GM20431 (cell line): ENCODE measurements around the gene CELSR1.

ENCODE experiments used
- in situ Hi-C: fragments of 300-500 bp; cut with MseI, MboI; formaldehyde crosslinking; loops from one replicate; pipeline ENCODE4 v1.15.0; 2020; ENCODE audit warnings: low sequenced_read_pairs; ENCODE audit not compliant: unreplicated experiment

Gene CELSR1

GRCh38 chr22:46373159-46373558 is 164.3 kb downstream of the CELSR1 start:
- in situ Hi-C loops: no loop called here

DNA sequence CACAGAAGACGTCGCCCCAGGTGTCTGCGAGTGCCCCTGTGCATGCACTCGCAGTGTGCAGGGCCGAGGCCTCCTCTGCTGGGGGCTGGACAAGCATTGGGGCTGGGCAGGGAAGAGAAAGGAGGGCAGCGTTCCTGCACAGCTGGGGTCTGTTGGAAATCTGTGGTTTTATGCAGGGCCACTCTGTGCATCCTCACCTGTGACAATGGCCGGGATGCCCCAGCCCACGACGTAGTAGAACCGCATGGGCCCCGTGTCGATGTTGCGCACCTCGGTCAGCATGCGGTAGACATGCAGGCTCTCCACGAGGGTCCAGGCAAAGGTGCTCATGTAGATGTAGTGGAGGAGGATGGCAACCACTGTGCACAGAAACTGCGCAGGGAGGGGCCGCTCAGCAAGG is 164.7 kb downstream of the CELSR1 start:
- in situ Hi-C loops: no loop called here

- in situ Hi-C loops: no loop called here
Observed at GRCh38 chr22:46371623-46372226, 165.7 kb downstream of the CELSR1 start.

DNA sequence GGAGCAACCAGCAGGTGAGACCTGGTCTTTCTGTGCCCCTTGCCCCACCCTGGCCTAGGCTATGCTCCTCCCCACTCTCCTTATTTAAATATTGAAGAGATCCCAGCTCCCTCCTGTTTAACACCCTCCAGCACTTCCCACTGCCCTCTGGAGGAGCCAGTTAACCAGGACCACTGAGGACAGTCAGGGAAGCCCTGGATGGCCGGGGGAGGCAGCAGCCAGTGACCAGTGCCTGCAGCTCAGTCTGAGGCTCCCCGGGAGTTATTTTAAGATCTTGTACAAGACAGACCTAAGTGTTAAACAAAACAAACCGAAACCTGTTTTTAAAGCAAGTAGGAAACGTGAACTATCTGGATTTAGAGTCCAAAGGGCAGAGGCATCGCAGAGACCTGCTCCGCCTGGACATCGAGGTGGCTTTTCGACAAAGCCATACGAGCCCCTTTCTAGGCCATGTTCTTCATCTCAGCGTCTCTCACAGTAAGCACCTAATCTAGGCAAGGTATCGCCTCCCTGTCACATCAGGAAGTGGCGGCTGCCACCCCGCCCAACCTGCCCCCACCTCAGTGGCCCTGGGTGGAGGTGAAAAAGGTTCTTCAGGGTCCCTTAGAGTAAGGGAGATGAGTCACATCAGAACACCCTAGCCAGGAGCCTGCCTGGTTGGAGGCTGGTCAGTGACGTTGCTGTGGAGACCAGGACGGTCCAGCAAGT is 166.7 kb downstream of the CELSR1 start:
- in situ Hi-C loops: no loop called here

- in situ Hi-C loops: no loop called here
Observed at GRCh38 chr22:46369716-46370583, 167.5 kb downstream of the CELSR1 start.

- in situ Hi-C loops: no loop called here
Observed at GRCh38 chr22:46368871-46369715, 168.3 kb downstream of the CELSR1 start.

- in situ Hi-C loops: no loop called here
Observed at GRCh38 chr22:46368422-46368821, 169.0 kb downstream of the CELSR1 start.

- in situ Hi-C loops: no loop called here
Observed at GRCh38 chr22:46367707-46368191, 169.7 kb downstream of the CELSR1 start.

- in situ Hi-C loops: no loop called here
Observed at GRCh38 chr22:46366801-46367706, 170.4 kb downstream of the CELSR1 start.

DNA sequence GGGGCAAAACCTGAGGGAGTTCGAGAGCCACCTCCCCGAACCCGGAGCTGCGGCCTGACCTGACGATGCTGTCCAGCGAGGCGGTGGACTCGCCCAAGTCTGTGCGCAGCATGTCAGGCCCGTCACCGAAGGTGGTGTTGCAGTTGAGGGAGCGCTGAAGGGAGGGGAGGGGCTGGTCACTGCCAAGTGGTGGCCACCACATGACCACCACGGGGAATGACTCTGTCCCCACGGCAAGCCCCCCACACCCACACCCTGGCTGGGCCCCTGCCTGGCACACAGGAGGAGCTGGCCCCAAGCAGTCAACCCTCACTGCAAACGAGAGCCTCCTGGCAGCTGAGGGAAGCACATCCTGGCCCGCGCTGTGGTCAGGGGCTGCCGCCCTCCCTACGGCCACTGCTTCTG is 171.1 kb downstream of the CELSR1 start:
- in situ Hi-C loops: no loop called here

GRCh38 chr22:46365166-46365624 is 172.2 kb downstream of the CELSR1 start:
- in situ Hi-C loops: no loop called here

- in situ Hi-C loops: loop anchor here (5.0 kb wide), 1 partner anchor 178 kb away; no protein-coding TSS in a partner anchor
Observed at GRCh38 chr22:46364341-46365165, 172.9 kb downstream of the CELSR1 start.

DNA sequence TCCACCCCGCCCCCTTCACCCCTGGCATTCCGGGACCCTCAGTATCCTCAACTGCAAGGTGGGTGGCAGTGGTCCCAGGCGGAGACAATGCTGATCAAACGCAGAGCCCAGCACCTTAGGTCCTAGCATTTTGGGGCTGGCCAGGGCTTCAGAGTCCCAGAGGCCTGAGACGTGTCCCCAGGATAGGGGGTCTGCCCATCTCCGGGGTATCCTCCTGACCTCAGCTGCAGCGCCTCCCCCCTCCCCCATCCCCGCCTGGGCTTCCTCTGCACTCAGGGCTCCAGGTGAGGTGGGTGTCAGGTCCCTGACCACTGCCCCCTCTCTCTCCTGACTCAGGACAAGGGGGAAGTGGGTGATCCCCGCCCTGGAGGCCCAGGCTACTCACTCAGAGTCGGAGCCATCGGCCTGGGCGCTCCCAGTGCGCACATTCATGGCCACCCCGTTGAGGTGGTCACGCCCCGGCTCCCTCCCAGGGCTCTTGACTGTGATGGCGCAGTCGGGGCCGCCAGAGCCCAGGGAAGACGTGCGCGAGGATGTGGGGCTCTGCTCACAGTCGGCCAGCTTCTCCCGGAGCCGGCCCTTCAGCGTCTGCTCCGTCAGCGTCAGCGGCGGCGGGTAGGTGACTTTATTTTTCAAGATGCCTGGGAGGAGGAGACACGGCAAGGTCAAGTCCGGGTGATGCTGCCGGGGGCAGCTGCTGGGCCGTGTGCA is 173.7 kb downstream of the CELSR1 start:
- in situ Hi-C loops: loop anchor here (5.0 kb wide), 1 partner anchor 179 kb away; no protein-coding TSS in a partner anchor

DNA sequence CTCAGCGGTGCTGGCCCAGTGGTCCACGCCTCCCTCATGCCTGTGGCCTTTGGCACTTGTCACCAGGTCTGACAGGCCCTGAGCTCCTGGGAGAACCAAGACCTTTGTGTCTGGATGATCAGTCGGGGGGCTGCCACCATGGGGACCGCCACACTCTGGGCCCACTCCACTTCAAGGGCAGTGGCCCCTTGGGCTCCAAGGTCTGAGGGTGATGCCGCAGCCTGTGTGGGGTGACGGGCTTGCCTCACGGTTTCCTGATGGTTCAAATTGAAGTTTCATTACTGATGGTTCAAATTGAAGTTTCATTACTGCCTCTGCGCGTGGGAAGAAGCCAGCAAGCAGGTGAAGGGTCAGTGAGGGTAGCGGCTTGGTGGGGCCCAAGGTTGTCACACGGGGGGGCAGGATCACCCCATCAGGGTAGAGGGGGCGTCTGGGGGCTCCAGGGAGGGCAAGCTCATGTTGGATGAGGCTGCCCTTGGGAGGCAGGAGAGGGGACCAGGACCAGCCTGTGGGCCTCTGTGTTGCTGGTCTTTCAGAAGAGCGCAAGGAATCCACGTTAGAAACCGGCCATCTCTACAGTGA is 174.4 kb downstream of the CELSR1 start:
- in situ Hi-C loops: loop anchor here (5.0 kb wide), 1 partner anchor 179 kb away; no protein-coding TSS in a partner anchor

DNA sequence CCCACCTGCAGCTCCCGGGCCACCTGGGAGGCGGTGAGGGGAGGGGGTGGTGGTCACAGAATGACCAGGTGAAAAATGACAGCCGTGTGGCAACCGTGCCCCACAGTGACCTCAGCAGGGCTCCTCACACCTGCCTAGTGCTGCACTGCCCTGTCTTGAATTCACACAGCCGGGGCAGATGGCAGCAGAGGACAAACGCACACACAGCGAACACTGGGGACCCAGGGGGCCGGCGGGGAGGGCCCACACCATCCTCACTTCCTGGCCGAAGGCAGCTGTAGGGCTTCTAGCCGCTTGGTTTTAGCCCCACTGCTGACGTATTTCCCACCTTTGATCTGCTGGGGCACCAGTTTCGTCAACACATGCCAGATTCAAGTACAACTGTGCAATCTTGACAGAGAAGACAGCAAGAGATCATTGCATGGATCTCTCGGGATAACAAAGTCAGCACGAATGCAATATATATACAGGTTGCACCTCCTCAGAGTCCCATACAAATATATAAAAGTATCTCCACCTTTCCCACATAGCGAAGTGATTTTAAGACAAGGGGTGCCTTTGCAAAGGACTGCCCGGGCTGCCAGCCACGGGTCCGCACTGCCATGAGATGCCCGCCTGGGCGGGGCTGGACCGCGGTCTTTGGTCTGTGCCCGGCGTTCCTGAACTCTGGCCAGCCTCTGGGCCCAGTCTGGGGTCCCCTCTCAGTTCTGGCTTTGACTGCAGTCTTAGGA is 175.1 kb downstream of the CELSR1 start:
- in situ Hi-C loops: loop anchor here (5.0 kb wide), 1 partner anchor 180 kb away; no protein-coding TSS in a partner anchor

DNA sequence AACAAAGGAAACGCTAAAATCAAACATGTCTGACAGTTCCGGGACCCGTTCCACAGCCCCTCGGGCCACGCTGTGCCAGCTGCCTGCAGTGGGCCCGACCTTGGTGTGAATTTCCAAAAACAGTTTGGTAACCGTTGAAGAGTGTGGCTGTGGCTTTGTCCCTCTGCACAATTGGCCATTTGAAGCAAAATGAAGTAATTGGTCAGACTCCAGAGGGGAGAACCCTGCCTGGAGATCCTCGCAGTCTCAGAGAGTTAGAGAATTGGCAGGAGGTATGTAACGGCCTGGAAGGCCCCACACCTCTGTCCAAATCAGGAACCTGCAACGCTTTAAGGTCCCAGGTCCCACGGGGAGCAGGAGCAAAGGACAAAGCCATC is 175.6 kb downstream of the CELSR1 start:
- in situ Hi-C loops: loop anchor here (5.0 kb wide), 1 partner anchor 180 kb away; no protein-coding TSS in a partner anchor
